ENCODE data around the gene NPVF. TPM values are rescaled to one million over a fixed set of nuclear protein-coding genes. Genes with fewer than 3 reads are reported as not detected.

Gene NPVF
- not detected in 2 replicates for total RNA-seq

- no peak for DNase-seq (ENCODE audit: low read depth)
Observed at GRCh38 chr7:25228386-25228785, at the start of gene NPVF. Gene NPVF, minus strand, starts transcription at chr7:25228486. Its CDS starts 47 bp downstream, at chr7:25228439.

DNA sequence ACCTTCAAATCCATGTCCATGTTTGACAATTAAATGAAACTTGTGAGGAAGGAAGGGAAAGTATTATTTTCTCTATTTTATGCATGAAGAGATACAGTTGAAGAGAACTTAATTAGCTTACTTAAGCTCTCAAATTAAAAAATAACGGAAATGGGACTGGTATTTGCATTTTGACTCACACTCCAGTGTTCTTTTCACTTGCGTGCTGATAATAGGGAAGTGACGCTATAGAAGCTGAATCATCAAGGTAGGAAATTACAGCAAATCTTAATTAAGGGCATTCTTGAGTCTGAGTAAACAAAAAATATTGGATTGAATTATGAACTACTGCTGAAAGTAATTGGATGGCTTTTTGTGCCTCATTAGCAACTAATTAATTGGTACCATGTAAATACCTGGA lies 44.0 kb upstream of the NPVF start:
- DNase-seq (ENCODE audit: low read depth): no peak

- DNase-seq (ENCODE audit: low read depth): no peak
Observed at GRCh38 chr7:25263337-25263736, 35.1 kb upstream of the NPVF start.

DNA sequence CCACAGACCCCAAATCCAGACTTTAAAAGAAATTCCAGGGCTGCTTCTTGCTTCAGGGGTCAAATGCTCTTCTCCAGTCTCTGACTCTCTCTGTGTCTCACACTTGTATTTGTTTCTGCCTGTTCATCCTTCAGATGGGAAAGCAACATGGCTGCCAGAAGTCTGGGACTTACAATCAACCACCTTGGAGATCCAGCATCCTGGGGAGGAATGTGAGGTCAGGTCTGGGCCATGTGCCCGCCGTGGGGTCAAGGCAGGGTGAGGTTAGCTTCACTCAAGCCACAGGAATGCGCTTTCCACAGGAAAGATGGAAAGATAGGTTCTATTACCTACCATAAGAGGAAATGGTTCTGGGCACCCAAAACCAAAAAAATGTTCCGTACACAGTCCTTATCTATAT lies 34.3 kb upstream of the NPVF start:
- peak; percentile 50 for DNase-seq (ENCODE audit: low read depth)

DNA sequence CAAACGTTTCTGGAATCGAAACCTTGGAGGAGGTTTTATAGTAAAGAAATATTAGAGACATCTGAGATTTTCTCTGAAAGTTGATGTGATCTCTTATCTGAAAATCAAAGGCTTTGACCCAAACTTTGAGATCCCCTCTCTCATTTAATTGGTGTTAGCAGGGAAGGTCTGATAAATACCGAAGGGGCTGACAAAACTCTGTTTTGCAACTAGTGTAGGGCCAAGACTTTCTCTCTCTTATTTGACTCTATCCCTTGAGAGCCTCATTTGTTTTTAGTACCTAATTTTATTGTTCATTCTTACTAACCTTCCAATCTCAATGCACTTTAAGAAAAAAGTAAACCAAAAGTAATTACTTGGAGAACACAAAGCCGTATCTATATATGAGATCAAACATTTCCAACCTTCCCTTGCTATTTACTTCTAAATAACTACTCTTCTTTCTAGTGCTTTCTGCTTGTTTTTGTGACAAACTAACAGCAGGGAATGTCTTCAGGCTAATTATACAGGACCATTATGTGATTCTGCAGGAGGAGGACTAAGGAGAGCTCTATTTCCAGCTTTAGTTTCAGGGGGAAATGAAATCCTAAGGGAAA lies 33.4 kb upstream of the NPVF start:
- no peak for DNase-seq (ENCODE audit: low read depth)

- DNase-seq (ENCODE audit: low read depth): peak; percentile 17
Observed at GRCh38 chr7:25260862-25261494, 32.7 kb upstream of the NPVF start.

DNA sequence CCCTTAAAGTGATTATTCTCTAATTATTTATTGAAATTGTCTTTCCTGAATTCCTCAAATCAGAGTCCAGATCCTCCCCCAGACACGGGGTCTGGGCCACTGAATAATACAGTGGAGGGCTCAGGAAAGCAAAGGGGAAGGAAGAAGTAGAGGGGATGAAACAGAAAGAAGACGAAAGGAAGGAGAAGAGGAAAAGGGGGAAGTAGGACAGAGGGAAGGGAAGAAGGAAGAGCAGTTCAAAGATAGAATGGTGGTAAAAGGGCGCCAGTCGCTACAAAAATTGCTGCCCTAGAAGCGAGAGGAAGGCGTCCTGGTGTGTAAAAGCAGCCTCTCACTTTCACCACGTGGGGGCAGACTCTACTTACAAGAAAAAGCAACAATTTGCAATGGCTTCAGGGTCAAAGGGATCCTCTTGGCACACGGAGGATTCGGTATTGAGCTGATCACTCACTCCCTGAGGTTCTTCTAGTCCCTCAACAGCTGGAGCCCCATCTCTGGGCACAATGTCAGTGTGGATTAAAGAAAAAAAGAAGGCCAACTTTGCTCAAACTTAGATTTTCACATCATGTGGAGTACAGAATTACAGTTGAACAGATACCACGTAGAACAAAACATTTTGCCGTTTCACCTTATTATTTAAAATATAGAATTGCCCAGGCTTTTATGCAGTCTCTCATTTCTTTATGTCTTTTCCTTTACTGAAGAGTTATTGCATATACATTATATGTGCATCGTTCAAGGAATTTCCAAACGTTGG lies 31.4 kb upstream of the NPVF start:
- DNase-seq (ENCODE audit: low read depth): peak; percentile 66

- no peak for DNase-seq (ENCODE audit: low read depth)
Observed at GRCh38 chr7:25256333-25256819, 28.1 kb upstream of the NPVF start.

GRCh38 chr7:25255611-25256332 lies 27.5 kb upstream of the NPVF start:
- no peak for DNase-seq (ENCODE audit: low read depth)

GRCh38 chr7:25254604-25255003 lies 26.3 kb upstream of the NPVF start:
- DNase-seq (ENCODE audit: low read depth): no peak

GRCh38 chr7:25253714-25254113 lies 25.4 kb upstream of the NPVF start:
- no peak for DNase-seq (ENCODE audit: low read depth)

DNA sequence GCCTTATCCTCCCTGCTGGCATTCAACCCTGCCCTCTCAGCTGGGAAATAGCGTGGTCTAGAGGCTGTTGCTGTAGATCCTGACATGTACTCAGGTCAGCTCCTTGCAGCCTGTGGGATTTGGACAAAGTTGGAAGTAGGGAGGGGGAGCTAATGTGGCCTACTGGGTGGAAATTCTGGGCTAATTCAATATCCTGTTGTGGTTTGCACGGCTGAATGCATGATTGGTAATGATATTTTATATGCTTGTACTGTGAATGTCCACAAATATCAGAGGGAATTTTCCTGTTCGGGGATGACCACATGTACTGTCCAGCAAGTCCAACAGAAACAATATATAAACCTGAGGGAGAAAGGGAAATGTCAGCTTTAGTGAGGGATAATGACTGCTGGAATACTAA lies 22.1 kb upstream of the NPVF start:
- DNase-seq (ENCODE audit: low read depth): peak; percentile 35

DNA sequence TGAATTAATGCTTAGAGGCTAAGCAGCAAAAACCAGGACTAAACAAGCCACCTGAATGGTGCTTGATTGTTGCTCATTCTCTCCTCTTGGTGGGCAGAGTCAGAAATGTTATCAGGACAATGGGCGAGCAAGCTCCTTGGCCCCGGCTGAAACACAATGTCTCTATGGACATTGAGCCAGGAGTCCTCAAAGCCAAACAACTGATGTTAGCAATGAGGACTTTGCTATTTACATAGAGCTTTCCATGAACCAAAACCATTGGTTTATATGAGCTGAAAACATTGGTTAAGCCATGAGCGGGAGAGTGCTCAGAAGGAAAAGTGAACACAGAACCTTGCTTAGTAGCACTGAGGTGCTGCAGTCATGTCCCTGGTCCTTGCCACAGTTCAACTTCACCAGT lies 21.5 kb upstream of the NPVF start:
- no peak for DNase-seq (ENCODE audit: low read depth)

DNA sequence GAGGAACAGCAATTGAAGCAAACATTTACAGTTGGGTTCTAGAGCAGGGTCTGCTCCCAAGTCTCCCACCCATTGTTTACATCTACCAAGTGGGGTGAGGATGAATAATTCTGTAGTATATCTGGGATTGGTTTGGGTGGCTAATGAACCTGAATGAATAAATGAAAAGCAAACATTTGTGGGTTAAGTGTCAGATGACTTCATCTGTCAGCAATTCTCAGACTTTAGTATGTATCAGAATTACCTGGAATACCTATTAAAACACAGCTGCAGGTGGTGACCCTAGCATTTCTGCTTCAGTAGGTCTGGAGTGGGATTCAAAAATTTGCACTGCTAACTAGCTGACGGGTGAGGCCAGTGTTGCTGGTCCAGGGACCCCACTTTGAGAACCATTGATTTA lies 18.0 kb upstream of the NPVF start:
- DNase-seq (ENCODE audit: low read depth): peak; percentile 29

GRCh38 chr7:25244254-25245033 lies 16.2 kb upstream of the NPVF start:
- DNase-seq (ENCODE audit: low read depth): no peak

DNA sequence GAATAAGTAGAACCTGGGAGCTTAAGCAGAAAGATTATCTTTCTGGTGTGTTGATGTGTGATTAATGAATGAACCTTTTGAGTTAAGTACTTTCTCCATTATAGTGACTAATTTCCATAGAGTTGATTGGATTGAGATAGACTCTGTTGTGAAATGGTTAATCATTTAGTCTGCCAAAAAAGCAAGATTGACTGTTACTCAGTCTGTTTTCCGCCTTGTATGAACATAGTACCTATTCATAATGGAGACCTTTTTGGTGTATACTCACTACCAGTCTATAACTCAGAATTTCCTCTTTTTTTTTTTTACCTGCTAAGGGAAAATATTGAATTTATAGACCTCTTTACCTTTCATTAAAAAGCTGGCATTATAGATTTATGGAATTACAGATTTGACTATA lies 14.4 kb upstream of the NPVF start:
- DNase-seq (ENCODE audit: low read depth): no peak

- DNase-seq (ENCODE audit: low read depth): no peak
Observed at GRCh38 chr7:25240896-25241295, 12.6 kb upstream of the NPVF start.

- DNase-seq (ENCODE audit: low read depth): no peak
Observed at GRCh38 chr7:25240340-25240739, 12.1 kb upstream of the NPVF start.

DNA sequence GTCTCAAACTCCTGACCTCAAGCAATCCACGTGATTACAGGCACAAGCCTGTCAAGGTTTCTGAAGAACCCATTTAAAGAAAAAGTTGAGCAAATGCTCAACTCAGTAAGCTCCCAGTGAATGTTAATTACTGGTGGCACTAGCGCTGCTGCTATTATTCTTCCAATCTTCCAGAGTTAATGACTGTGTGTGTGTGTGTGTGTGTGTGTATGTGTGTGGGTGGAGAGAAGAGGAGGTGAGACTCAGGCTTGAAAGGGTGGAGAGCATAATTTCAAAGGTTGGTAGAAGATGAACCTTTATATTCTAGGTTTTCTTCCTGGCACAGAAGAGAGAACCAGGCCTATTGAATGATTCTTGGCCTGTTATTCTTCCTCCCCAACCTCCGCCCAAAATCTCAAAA lies 11.6 kb upstream of the NPVF start:
- DNase-seq (ENCODE audit: low read depth): no peak

DNA sequence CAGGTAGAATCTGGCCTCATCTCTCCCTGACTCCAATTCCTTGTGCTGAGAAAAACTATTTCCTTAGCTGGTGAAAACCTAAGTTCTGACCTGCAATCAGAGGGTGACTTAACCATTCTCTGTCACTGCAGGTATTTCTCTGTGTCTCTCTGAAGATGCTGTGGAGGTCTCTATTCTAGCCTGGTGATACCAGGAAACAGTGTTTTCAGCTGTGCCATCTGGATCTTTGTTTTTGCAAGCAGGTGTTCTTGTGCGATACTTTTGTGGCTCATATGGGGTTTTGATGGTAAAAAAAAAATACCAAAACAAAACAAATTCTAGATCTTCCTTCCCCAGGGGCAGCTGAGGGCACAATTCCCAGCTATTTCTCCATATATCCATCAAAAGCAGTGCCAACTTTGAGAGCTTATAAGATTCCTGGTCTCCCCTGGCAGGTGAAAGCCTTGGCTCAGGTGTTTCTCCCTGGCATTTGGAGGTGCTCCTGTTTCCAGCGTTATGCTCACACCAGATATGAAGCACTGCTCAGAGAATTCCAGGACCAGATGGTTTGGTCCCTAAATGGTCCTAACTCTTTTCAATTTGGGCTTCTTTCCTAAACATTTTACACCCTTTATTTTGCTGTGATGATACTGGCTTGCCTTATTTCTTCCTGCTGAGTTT lies 9.9 kb upstream of the NPVF start:
- no peak for DNase-seq (ENCODE audit: low read depth)

DNA sequence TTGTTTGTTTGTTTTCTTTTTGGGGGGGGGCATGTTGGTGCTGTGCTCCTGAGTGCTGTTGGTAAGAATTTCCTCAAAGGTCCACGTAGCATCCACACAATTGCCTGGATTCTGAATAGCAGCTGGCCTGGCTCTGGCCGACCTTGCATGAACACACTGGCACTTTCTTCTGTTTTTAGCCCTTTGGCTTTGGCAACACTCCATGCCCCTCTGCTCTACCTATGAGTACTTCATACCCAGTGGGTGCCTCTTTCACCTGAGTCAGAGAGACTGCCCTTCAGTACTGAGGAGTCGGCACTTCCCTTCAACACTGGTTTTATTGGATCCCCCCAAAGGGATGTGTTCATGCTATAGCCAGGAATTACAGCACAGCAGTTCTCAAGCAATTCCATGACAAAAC lies 7.2 kb upstream of the NPVF start:
- no peak for DNase-seq (ENCODE audit: low read depth)

Data from renal cortical epithelial cell (primary cell).